GM12878 (cell line): ENCODE results near the gene ITPRIPL1.

Experiments
- BCL11A ChIP-seq: IDR thresholded peaks from 2 replicates; pipeline ENCODE4 v1.6.1; 2011; ENCODE audit warnings: low read depth, low read length
- CBX5 ChIP-seq: sonication (generic); IDR thresholded peaks from 2 replicates; pipeline ENCODE4 v1.6.1; 2016; ENCODE audit warnings: low read depth, moderate library complexity, mild to moderate bottlenecking, inconsistent platforms
- CTCF ChIP-seq, 3 experiments: IDR thresholded peaks in 2 of 3; conservative IDR thresholded peaks in 1 of 3; 2 replicates each; pipeline ENCODE4 v1.5.1; 2011; ENCODE audit warnings: low read depth in 3 of 3, low read length in 3 of 3, mild to moderate bottlenecking in 3 of 3, control low read depth in 2 of 3, moderate library complexity in 2 of 3, inconsistent platforms in 1 of 3, mixed read lengths in 1 of 3; ENCODE audit not compliant: control insufficient read depth in 2 of 3, insufficient read depth in 1 of 3; ENCODE audit errors: extremely low read depth in 1 of 3
- EP300 ChIP-seq, 2 experiments: fragments of 150-350 bp in 1 of 2; IDR thresholded peaks; 2 replicates each; pipeline ENCODE4 v1.6.1; 2011 to 2012; ENCODE audit warnings: low read depth in 2 of 2, low read length in 2 of 2, borderline replicate concordance in 1 of 2, improper control_type of control experiment in 1 of 2, inconsistent platforms in 1 of 2; ENCODE audit not compliant: control insufficient read depth in 1 of 2
- GABPA ChIP-seq: IDR thresholded peaks from 2 replicates; pipeline ENCODE4 v1.6.1; 2014; ENCODE audit warnings: antibody characterized with exemption, low read depth, mild to moderate bottlenecking, inconsistent platforms
- HDAC6 ChIP-seq: fragments of 200-600 bp; sonication (generic); IDR thresholded peaks from one replicate; pipeline ENCODE4 v1.8.0; 2017; ENCODE audit warnings: antibody characterized with exemption; ENCODE audit not compliant: unreplicated experiment
- MEF2B ChIP-seq: fragments of 450-650 bp; IDR thresholded peaks from 2 replicates; pipeline ENCODE4 v1.6.1; 2018; ENCODE audit warnings: mild to moderate bottlenecking, moderate library complexity; ENCODE audit not compliant: partially characterized antibody, poor library complexity, severe bottlenecking
- POLR2A ChIP-seq: IDR thresholded peaks from 2 replicates; pipeline ENCODE4 v1.6.1; 2011; ENCODE audit warnings: low read depth, mild to moderate bottlenecking, low read length
- TARDBP ChIP-seq: IDR thresholded peaks from 2 replicates; pipeline ENCODE4 v1.6.1; 2016; ENCODE audit warnings: borderline replicate concordance
- ZNF274 ChIP-seq: IDR thresholded peaks from one replicate; pipeline ENCODE4 v1.8.0; 2011; ENCODE audit not compliant: insufficient read length, insufficient read depth
- TF ChIP-seq, protein P1 (sequence below): fragments of 450-650 bp; IDR thresholded peaks from 2 replicates; pipeline ENCODE4 v1.6.1; 2017; ENCODE audit warnings: mild to moderate bottlenecking, moderate library complexity
- TF ChIP-seq, protein P2 (sequence below): IDR thresholded peaks from 2 replicates; pipeline ENCODE4 v1.6.1; 2012; ENCODE audit warnings: low read length, inconsistent platforms
- TF ChIP-seq, protein P3 (sequence below): fragments of 450-650 bp; IDR thresholded peaks from 2 replicates; pipeline ENCODE4 v1.6.1; 2018; ENCODE audit warnings: mild to moderate bottlenecking, low read depth, moderate library complexity; ENCODE audit not compliant: partially characterized antibody

- TF ChIP-seq POLR2A (no peak), BCL11A (no peak), ZNF274 (no peak), EP300 (IDR thresholded peaks at IDR 0.05; ENCODE audit: borderline replicate concordance in 1 of 2, control insufficient read depth in 1 of 2, low read depth in 2 of 2, low read length in 2 of 2) (no peak), MEF2B (no peak), CTCF (IDR thresholded peaks at IDR 0.05 in 2 of 3, conservative IDR thresholded peaks at IDR 0.05 in 1 of 3; ENCODE audit: control insufficient read depth in 2 of 3, extremely low read depth in 1 of 3, insufficient read depth in 1 of 3, low read depth in 3 of 3, low read length in 3 of 3) (no peak), HDAC6 (no peak), TARDBP (no peak), GABPA (no peak), CBX5 (no peak)
- TF ChIP-seq, protein P1, sequence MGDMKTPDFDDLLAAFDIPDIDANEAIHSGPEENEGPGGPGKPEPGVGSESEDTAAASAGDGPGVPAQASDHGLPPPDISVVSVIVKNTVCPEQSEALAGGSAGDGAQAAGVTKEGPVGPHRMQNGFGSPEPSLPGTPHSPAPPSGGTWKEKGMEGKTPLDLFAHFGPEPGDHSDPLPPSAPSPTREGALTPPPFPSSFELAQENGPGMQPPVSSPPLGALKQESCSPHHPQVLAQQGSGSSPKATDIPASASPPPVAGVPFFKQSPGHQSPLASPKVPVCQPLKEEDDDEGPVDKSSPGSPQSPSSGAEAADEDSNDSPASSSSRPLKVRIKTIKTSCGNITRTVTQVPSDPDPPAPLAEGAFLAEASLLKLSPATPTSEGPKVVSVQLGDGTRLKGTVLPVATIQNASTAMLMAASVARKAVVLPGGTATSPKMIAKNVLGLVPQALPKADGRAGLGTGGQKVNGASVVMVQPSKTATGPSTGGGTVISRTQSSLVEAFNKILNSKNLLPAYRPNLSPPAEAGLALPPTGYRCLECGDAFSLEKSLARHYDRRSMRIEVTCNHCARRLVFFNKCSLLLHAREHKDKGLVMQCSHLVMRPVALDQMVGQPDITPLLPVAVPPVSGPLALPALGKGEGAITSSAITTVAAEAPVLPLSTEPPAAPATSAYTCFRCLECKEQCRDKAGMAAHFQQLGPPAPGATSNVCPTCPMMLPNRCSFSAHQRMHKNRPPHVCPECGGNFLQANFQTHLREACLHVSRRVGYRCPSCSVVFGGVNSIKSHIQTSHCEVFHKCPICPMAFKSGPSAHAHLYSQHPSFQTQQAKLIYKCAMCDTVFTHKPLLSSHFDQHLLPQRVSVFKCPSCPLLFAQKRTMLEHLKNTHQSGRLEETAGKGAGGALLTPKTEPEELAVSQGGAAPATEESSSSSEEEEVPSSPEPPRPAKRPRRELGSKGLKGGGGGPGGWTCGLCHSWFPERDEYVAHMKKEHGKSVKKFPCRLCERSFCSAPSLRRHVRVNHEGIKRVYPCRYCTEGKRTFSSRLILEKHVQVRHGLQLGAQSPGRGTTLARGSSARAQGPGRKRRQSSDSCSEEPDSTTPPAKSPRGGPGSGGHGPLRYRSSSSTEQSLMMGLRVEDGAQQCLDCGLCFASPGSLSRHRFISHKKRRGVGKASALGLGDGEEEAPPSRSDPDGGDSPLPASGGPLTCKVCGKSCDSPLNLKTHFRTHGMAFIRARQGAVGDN, result no peak
- TF ChIP-seq, protein P2, sequence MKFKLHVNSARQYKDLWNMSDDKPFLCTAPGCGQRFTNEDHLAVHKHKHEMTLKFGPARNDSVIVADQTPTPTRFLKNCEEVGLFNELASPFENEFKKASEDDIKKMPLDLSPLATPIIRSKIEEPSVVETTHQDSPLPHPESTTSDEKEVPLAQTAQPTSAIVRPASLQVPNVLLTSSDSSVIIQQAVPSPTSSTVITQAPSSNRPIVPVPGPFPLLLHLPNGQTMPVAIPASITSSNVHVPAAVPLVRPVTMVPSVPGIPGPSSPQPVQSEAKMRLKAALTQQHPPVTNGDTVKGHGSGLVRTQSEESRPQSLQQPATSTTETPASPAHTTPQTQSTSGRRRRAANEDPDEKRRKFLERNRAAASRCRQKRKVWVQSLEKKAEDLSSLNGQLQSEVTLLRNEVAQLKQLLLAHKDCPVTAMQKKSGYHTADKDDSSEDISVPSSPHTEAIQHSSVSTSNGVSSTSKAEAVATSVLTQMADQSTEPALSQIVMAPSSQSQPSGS, result no peak
- TF ChIP-seq, protein P3, sequence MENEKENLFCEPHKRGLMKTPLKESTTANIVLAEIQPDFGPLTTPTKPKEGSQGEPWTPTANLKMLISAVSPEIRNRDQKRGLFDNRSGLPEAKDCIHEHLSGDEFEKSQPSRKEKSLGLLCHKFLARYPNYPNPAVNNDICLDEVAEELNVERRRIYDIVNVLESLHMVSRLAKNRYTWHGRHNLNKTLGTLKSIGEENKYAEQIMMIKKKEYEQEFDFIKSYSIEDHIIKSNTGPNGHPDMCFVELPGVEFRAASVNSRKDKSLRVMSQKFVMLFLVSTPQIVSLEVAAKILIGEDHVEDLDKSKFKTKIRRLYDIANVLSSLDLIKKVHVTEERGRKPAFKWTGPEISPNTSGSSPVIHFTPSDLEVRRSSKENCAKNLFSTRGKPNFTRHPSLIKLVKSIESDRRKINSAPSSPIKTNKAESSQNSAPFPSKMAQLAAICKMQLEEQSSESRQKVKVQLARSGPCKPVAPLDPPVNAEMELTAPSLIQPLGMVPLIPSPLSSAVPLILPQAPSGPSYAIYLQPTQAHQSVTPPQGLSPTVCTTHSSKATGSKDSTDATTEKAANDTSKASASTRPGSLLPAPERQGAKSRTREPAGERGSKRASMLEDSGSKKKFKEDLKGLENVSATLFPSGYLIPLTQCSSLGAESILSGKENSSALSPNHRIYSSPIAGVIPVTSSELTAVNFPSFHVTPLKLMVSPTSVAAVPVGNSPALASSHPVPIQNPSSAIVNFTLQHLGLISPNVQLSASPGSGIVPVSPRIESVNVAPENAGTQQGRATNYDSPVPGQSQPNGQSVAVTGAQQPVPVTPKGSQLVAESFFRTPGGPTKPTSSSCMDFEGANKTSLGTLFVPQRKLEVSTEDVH, result no peak
These were observed 22.3 kb downstream of the ITPRIPL1 start for GRCh38 chr2:96347395-96347794.
